HG02885 (cell line): ENCODE data around the gene TRIM68.

Experiments
- ATAC-seq: cut with Tn5 transposase; IDR thresholded peaks from one replicate; pipeline ENCODE4 v1.9.1; 2021; ENCODE audit warnings: mild to moderate bottlenecking; ENCODE audit not compliant: unreplicated experiment, poor library complexity

TRIM68 gene, protein sequence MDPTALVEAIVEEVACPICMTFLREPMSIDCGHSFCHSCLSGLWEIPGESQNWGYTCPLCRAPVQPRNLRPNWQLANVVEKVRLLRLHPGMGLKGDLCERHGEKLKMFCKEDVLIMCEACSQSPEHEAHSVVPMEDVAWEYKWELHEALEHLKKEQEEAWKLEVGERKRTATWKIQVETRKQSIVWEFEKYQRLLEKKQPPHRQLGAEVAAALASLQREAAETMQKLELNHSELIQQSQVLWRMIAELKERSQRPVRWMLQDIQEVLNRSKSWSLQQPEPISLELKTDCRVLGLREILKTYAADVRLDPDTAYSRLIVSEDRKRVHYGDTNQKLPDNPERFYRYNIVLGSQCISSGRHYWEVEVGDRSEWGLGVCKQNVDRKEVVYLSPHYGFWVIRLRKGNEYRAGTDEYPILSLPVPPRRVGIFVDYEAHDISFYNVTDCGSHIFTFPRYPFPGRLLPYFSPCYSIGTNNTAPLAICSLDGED

DNA sequence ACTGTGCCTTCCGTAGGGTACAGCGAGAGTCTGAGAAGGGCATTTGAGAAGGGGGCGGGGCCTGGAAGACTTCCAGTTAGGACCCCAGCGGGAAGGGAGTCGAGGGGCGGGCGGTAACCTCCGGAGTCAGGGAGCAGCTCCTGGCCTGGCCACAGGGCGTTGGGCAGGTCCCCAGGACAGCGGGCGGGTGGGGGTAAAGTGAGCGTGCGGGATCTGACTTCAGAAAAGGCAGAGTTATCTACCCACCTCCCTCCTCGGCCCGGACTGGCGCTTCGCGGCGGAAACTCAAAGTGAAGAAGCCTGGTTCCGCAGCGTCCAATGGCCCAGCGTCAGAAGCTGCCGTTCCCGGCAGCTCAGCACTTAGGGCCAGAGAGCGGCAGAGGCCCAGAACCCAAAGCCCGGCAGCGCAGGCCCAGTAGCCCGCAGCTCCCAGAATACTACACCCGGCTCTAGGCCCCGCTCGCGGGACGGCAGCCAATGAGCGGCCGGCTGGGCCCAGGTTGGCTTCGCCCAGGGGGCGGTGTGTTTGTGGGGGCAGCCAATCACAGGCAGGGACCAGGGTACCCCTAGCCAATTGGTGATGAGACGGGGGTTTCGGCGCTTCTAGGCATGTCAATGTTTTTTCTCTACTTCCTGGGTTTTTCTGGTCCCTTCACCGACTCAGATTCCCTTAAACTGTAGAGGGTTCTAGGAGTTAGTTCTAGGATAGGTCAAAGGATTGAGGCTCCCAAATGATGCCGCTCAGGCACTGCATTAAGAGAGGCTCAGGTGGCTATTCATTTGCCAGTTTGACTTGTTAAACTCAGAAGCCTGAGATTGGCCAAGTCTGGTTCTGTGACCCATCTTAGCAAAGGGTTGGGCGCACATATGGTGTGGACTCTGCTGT is at the start of gene TRIM68:
TRIM68 (minus strand) TSS at position 451 of the 886 bp plus-strand sequence. CDS start 2,727 bp downstream, outside the sequence.
- peak; percentile 100 for ATAC-seq

DNA sequence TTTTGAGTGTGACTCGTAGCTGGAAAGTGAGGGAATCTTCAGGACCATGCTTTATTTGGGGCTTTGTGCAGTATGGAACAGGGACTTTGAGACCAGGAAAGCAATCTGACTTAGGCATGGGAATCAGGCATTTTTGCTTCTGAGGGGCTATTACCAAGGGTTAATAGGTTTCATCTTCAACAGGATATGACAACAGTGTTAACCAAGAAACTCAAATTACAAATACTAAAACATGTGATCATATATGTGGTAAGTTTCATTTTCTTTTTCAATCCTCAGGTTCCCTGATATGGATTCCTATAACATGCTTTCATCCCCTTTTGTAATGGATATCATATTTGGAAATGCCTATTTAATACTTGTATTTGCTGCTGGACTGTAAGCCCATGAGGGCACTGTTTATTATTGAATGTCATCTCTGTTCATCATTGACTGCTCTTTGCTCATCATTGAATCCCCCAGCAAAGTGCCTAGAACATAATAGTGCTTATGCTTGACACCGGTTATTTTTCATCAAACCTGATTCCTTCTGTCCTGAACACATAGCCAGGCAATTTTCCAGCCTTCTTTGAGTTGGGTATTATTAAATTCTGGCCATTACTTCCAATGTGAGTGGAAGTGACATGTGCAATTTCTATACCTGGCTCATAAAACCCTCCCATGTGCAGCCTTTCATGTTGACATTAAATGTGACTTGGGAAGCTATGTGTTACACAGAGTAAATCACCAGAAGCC is 46.8 kb upstream of the TRIM68 start:
- ATAC-seq = no peak

DNA sequence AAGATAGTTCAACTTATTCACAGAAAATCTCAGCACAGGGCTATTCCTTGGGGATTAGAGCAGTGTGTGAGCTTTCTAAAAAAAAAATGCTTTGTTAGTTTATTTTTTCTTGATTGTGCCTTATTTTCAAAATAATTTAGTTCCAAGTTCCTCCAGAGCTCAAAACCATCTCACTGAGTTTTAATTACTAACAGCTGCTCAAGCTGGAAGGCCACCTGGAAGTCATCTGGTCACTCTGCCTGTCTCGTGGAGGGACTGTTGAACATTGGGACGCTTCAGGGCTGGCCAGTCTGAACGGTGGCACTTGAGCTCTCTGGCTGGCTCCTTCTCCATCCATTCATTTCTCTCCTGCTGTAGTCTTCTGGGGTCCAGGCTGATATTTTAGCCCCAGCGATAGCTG is 39.7 kb upstream of the TRIM68 start:
- no peak for ATAC-seq

DNA sequence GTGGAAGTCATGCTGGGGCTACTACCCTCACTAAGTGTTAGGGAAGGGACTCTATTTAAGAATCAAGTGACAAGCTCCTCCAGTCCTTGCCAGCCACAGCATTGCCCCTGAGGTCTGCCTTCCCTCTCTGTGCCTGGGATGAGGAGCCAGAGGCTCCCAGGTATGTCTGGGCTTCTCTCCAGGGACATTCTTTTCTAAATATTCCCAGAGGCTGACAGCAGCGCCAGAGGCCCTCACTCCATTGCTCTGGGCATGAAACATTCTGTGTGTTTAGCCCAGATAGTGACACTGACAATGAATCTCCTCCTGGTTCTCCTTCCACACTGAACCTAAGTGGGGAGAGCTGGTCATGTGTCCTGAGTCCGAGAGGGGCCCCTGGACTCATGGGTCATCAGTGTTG is 37.9 kb upstream of the TRIM68 start:
- ATAC-seq = no peak

DNA sequence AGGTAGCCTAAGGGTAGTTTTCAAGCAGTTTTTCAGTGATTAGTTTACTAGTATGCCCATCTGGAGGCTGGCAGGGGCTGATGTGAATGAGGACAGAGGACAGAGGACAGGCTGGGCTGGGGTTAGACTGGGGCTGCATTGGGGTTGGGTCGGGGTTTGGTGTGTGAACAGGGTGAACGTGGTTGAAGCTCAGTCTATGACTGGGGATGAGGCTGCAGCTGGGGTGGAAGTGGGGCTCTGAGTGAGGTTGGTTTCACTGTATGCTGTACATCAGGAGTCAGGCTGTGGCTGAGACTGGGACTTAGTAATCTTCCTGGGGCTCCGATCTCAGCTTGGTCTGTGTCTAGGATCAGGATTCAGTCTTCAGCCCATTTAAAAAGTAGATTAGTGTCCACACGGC is 36.2 kb upstream of the TRIM68 start:
- ATAC-seq = no peak

DNA sequence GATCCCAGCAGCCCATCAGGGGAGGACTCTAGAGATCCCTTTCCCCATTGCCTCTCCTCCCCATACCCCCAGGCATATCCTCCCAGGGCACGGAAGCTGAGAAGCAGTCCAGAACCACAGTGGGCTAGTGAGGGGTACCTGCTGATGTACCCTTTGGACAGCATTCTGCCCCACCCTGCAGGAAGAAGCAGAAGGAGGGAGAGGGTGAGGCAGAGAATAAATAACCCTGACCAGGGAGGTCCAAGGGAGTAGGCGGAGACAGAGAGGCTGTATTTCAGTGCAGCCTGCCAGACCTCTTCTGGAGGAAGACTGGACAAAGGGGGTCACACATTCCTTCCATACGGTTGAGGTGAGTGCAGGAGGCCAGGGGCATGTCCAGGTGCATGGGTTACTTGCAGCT is 35.7 kb upstream of the TRIM68 start, which contains the start of gene OR51E1:
OR51E1 (plus strand) TSS at position 301 of the 400 bp plus-strand sequence. CDS start 8,545 bp downstream, outside the sequence.
- ATAC-seq = no peak

DNA sequence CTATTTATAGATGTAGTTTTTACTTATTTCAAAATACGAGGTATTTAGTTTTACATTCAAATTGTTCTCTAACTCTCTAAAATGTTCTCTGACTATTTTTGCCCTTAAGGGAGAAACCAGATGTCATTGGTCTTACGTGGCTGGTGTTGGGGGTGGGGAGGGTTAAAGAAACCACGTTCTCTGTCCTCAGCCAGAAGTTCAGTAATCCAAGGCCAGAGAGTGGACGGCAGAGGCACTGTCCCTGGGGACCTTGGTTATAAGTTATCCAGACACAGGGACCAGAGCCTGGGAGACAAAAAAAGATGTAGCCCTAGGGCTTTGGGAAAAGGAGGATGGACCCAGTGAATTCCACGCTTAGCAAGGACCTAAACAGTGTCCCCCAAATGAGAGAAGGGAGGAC is 35.0 kb upstream of the TRIM68 start:
- ATAC-seq = no peak

DNA sequence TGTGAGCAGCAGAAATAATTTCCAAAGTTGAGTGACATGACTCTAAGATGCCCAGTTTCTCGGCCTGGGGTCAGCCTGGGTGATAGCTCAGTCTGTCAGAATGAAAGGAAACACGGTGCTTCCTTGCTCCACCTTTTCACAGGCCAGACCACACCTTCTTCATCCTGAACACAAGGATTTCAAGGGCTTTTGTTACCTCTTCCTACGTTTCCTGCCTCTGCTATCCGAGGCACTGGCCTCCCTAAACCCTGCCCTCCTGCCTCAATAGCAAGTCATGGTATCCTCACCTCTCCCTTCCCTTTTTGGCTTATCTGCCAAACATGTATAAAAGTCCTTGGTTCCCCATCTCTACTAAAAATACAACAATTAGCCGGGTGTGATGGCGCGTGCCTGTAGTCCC is 34.0 kb upstream of the TRIM68 start:
- ATAC-seq = no peak

DNA sequence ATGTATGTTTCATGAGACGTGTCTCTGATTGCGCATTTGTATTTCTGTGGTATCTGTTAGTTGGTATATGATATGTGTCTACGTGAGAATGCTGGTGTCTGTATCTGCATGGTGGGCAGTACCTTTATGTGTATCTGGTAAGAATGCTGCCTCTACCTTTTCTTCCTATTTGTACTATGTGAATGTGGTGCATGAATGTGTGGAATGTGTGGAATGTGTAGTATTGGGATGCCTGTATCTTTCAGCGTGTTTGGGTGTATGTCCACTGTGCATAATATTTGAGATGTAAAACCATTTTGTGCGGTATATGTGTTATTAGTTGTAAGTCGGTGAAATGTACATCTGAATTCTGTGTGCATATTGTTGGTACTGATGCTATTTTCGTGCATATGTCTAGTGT is 33.5 kb upstream of the TRIM68 start:
- no peak for ATAC-seq

DNA sequence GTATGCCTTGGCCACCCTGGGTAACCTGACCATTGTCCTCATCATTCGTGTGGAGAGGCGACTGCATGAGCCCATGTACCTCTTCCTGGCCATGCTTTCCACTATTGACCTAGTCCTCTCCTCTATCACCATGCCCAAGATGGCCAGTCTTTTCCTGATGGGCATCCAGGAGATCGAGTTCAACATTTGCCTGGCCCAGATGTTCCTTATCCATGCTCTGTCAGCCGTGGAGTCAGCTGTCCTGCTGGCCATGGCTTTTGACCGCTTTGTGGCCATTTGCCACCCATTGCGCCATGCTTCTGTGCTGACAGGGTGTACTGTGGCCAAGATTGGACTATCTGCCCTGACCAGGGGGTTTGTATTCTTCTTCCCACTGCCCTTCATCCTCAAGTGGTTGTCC is 31.9 kb upstream of the TRIM68 start:
- no peak for ATAC-seq

DNA sequence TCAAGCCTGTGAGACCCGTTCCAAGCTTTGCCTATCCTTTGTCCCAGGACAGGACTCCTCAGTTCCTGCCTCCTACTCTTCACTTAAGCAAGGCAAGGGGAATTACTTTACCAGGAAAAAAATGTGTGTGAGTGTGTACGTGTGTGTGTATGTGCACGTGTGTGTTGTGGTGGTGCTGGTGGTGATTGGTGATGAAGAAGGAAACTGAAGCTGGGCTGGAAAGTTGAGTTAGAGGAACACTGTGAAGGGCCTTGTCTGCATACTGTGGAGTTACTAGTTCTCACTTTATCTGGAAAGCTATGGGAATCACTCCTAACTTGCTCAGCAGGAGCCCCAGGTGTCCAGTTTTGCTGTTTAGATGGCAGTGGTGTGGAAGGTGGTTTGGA is 29.6 kb upstream of the TRIM68 start:
- no peak for ATAC-seq

DNA sequence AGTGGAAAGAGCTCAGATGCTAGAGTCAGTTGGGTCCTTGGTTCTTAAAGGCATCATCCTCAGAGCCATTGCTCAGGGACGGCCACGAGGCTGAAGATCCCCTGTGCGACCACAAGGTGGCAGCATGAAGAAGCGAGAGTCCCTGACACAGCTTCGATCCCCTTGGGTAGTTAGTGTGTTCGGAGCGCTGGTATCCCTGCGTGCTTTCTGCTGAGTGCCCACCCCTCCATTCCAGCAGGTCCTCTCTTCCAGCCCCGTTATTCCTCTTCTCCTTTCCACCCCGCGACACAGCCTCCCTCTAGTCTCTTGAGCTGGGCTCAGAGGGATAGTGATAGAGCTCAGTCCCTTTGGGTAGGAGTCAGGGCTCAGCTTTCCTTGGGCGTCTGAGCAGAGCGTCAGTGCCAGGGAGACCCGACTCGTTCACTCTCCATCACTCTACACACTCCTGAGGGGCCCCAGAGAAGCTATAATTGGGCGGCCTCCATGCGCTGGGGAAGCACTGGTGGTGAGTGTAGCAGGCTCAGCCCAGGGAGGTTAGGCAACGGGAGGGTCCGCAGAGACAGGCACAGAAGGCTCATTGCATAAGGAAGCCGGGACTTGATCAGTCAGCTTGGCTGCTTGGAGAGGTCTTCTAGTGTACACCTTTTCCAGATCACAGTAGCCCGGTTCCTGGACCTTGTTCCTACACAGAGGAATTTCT is 29.1 kb upstream of the TRIM68 start, which contains the start of gene OR51D1:
OR51D1 (plus strand) TSS at position 516 of the 700 bp plus-strand sequence. CDS start 2,314 bp downstream, outside the sequence.
- peak; percentile 96 for ATAC-seq

DNA sequence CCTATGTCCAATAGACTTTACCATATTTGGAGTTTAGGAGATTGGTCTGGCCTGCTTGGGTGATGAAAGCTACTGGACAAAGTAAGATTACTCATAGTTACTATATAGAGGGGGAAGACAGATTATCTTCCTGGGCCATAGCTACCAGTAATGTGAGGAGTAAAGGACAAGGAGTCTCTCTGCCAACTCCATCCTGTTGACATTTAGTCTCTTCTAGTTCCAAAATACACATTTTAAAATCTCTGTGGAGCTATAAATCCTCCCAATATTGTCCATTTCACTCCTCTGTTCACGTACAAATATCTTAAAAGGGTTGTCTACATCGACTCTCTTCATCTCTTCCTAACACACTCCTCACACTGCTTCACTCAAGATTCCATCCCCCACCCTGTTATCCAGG is 28.1 kb upstream of the TRIM68 start:
- no peak for ATAC-seq

DNA sequence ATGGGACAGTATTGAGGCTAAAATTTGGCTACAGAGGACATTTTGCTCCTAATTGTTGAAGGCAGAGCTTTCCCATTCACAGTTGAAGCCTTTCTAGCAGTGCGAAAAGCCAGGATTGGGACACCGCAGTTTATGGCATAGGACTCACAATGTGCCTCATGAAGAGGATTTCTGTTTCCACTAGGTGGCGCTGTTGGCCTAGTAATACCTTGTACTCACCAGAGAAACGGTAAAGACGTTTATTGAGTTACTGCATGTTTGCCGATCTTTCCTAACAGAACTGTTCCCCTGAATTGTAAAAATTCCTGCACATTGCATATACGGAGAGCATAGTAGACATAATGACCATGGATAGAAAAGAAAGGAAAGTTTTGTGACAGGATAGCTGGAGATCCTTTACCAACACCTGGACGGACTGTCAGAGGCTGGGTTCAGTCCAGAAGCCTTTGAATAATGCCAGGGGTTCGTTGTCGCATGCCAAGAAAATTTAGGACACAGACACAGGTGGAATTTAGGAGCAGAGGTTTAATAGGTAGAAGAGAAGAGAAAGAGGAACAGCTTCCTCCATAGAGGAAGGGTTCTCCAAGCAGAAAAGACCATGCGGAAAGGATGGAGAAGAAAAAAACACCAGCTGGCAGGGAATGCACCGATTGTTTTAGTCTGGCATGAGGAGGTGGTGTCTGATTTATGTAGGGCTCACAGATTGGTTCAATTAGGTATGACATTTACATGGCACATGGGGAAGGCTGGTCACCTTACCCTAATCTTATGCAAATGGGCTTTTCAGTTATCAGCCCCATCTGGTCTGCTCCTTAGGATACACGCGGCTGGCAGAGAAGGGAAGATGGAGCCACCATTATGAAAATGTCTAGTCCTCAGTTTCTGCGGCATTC is 18.4 kb upstream of the TRIM68 start:
- ATAC-seq = peak; percentile 83

DNA sequence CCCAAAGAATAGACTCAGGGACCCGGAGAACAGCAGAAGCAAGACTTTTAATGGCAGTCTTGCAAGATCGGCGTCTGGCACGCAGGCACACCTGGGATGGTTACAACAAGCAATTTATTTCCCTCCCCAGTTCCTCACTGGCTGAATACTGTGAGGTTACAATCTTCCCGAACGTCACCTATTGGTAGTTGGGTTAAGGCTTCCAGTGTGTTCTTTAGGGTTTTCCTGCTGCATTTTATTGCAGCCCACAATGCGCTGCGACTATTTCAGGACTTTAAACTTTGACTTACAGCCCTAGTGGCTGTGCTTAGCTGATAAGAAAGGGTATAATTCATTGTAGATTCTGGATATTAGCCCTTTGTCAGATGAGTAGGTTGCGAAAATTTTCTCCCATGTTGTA is 11.5 kb upstream of the TRIM68 start:
- ATAC-seq = no peak

DNA sequence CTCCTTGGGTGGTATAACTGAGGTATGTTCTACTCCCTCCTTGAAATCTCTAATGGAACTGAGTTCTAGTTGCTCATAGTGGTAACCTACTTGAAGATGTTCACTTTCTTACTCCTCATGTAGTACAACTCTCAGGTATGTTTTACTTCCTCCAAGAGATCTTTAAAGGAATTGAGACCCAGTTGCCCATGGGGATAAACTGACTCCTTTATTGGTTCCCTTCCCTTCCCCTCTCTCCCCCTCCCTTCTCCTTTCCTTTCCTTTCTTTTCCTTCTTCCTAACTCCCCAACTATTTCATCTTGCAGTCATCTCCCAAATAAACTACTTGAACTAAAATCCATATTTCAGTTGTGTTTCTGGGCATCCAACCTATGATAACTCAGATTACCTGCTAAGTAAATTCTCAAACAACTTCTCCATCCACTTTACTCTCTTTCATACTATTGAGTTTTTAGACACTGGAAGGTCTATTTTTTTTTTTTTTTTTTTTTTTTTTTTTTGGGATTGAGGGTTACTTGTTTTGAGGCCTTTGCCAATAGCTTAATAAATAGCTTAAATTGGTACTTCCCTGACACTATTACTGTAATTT is 7.9 kb upstream of the TRIM68 start:
- ATAC-seq = no peak

DNA sequence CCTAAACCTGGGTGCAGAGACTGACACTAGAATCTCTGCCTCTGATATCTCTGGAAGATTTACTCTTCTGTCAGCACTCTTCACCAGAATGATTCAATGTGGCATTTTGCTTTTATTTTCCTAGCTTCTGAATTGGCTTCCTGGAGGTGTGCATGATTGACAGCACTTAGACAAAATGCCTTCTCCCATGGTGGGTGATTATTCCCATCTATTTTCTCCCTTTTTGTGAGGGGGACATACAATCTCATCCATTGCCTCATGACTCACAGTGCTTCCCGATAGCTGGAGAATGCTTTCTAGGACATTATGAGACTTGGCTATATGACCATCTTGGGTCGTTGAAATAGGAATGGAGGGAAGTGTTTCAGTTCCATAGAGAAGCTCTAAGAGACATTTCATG is 4.0 kb upstream of the TRIM68 start:
- ATAC-seq = no peak

DNA sequence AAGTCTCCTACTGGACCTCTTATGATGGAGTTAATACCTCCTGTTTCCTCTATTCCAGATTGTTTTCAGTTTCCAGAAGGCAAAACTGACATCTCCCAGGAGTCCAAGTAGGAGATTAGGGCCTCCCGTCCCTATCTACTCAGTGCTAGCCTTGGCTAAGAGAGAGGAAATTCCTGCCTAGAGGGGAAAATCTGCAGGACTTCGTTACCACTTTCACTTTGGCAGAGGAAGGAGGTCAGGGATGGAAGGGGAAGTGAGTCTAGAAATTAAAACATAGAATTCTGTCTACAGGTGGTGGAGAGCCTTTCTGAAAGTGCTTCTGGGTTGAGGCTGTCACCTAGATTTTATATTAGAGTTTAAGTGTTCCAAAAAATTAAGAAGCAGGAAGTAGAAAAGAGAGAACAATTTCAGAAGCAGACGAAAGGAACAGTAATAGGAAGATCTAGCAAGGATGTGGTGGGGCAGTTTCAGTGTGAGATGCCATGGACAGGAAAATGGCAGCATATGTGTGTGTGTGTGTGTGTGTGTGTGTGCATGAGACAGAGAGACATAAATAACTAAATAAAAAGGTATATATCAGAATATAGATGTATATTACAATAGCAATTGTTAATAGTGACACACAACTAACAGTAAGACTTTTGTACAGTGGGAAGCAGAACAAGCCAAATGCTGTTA is 2.4 kb upstream of the TRIM68 start:
- ATAC-seq = no peak
